Fibroblast of lung (primary cell): ENCODE data around the gene OR51G2.

Experiments used
- CTCF ChIP-seq, 2 donors: IDR thresholded peaks in 1 of 2; conservative IDR thresholded peaks in 1 of 2; 1 replicate in 1 of 2; 2 replicates in 1 of 2; pipeline ENCODE4 v1.5.1; 2011 to 2012; ENCODE audit warnings: low read length in 2 of 2, control low read depth in 1 of 2, inconsistent platforms in 1 of 2, low read depth in 1 of 2, mild to moderate bottlenecking in 1 of 2
- EZH2 ChIP-seq: IDR thresholded peaks from 2 replicates; pipeline ENCODE4 v1.5.1; 2012; ENCODE audit warnings: low read length, control low read depth, mild to moderate bottlenecking; ENCODE audit errors: missing control alignments

- no peak for TF ChIP-seq CTCF (conservative IDR thresholded peaks at IDR 0.05 in 1 of 2, IDR thresholded peaks at IDR 0.05 in 1 of 2; ENCODE audit: low read depth in 1 of 2, low read length in 2 of 2)
- TF ChIP-seq EZH2 = no peak
Measured at GRCh38 chr11:4926608-4927007, 7.5 kb upstream of the OR51G2 start.
